Ectodermal cell (in vitro differentiated cells): ENCODE results near the gene STN1.

ENCODE experiments used
- H3K27ac ChIP-seq: 2 replicates; pipeline ENCODE4 v1.7.0; 2013; ENCODE audit warnings: mild to moderate bottlenecking, low read depth, low read length; ENCODE audit not compliant: insufficient read depth, poor library complexity, severe bottlenecking
- H3K27me3 ChIP-seq: 2 replicates; pipeline ENCODE4 v1.7.0; 2013; ENCODE audit warnings: mild to moderate bottlenecking, low read length; ENCODE audit not compliant: insufficient read depth, control insufficient read depth, poor library complexity, severe bottlenecking
- H3K36me3 ChIP-seq: one replicate; pipeline ENCODE4 v1.7.0; 2013; ENCODE audit warnings: low read length; ENCODE audit not compliant: control insufficient read depth, insufficient read depth
- H3K4me1 ChIP-seq: one replicate; pipeline ENCODE4 v1.7.0; 2013; ENCODE audit warnings: low read length; ENCODE audit not compliant: control insufficient read depth, insufficient read depth
- H3K4me3 ChIP-seq: 2 replicates; pipeline ENCODE4 v1.7.0; 2013; ENCODE audit warnings: low read depth, low read length, control low read depth; ENCODE audit not compliant: insufficient read depth
- H3K9me3 ChIP-seq: 2 replicates; pipeline ENCODE4 v1.7.0; 2013; ENCODE audit warnings: mild to moderate bottlenecking, low read length, moderate library complexity; ENCODE audit not compliant: control insufficient read depth
- WGBS, 2 experiments: methylation state at CpG; one replicate each; pipeline ENCODE4 v1.1.7; 2013; ENCODE audit warnings: missing lambda C conversion rate in 2 of 2; 5-methylcytosine and 5-hydroxymethylcytosine counted together

Gene STN1

GRCh38 chr10:103899312-103899711, 18.7 kb downstream of the STN1 start:
- Histone ChIP-seq H3K36me3 (no peaks in the 10 kb centered on the region), H3K4me1 (no peaks in the 10 kb centered on the region), H3K9me3 (no peaks in the 10 kb centered on the region), H3K27me3 (no peaks in the 10 kb centered on the region), H3K27ac (no peak overlapping the region), H3K4me3 (no peak overlapping the region)
- 90 to 91% methylated on average over 5 of the region's 5 CpGs for WGBS, 2 experiments

GRCh38 chr10:103897241-103897774, 20.7 kb downstream of the STN1 start:
- H3K4me1 ChIP-seq: no peaks in the 10 kb centered on the region
- H3K27ac ChIP-seq: no peak overlapping the region
- H3K36me3 ChIP-seq: no peaks in the 10 kb centered on the region
- 88 to 91% methylated on average over 7 of the region's 7 CpGs for WGBS, 2 experiments
- no peaks in the 10 kb centered on the region for H3K9me3 ChIP-seq
- no peaks in the 10 kb centered on the region for H3K27me3 ChIP-seq
- no peak overlapping the region for H3K4me3 ChIP-seq

DNA sequence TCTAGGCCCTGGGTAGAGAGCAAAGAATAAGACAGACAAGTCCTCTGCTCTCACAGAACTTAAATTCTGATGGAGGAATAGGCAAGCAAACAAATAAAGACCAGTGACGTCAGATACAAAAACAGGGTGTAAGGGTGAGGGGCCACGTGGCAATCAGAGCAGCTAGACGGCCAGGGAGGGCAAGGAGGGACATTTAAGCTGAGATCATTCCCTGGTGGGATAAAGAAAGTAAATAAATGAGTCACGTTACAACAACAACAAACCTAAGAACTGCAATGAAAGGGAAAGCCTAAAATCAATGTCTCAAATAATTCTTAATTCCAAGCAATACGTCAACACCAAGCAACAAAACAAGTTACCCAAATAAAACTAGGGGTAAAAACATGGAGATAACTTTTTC, 21.8 kb downstream of the STN1 start:
- WGBS, 2 experiments: 86 to 92% methylated on average over 4 to 5 of the region's 5 CpGs
- Histone ChIP-seq H3K27ac (no peak overlapping the region), H3K4me1 (no peaks in the 10 kb centered on the region), H3K36me3 (no peaks in the 10 kb centered on the region), H3K9me3 (no peaks in the 10 kb centered on the region), H3K27me3 (no peaks in the 10 kb centered on the region), H3K4me3 (no peak overlapping the region)

DNA sequence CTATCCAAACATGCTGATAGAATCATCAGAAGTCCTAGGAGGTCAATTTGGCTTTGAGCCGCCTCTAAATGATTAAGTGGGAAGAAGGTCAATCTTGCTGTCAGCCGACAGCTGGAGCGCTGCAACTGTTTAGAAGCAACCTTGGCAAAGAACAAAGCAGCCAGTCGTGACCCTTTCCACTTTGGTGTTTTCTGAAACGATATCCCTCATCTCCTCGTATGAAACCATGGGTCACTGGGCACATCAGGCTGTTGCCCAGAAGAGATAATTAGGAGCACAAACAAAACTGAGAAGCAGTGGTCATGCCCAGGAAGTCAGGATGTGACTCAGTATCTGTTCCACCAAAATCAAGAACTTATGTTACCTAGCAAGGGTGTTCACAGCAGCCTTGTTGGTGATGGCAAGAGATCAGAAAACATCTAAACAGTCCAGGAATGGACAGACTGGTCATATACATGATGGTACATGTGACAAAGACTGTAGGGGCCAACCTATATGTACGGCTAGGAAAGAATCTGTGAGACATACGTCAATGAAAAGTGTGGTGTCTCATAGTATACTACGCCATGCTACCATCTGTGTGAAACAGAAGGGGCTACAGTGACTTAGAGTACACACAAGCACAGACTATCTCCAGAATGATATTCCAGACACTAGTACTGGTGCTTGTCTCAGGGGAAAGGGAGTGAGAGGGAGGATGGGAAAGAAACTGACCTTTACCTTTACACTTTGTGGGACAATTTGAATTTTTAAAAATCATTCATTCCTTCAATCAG, 22.4 kb downstream of the STN1 start:
- WGBS, 2 experiments: 87 to 90% methylated on average over 9 of the region's 9 CpGs
- H3K4me3 ChIP-seq: no peak overlapping the region
- H3K27ac ChIP-seq: no peak overlapping the region
- no peaks in the 10 kb centered on the region for H3K4me1 ChIP-seq
- H3K9me3 ChIP-seq: no peaks in the 10 kb centered on the region
- no peaks in the 10 kb centered on the region for H3K27me3 ChIP-seq
- H3K36me3 ChIP-seq: no peaks in the 10 kb centered on the region

GRCh38 chr10:103894441-103894864, 23.5 kb downstream of the STN1 start:
- no peak overlapping the region for H3K27ac ChIP-seq
- H3K36me3 ChIP-seq: no peaks in the 10 kb centered on the region
- H3K27me3 ChIP-seq: no peaks in the 10 kb centered on the region
- H3K9me3 ChIP-seq: no peaks in the 10 kb centered on the region
- 81% methylated on average over 4 of the region's 4 CpGs for WGBS, 2 experiments
- H3K4me1 ChIP-seq: no peaks in the 10 kb centered on the region
- H3K4me3 ChIP-seq: no peak overlapping the region

DNA sequence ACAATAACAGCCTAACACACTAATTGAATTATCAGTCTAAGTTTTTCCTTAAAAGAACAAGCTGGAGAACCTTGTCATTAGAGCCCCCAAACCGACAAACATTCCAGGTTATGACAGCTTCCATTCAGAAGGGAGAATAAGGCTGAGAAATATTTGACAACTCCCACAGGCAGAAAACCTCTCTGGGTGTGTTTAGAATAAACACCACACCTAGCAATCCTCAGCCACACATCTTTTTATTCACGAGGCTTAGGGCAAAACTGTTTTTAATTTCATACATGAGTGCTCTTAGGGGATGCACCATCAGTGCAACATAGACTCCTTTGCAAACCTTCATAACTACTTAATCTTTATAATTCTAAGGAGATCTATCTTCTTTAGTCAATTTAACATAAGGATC, 24.2 kb downstream of the STN1 start:
- Histone ChIP-seq H3K4me3 (no peak overlapping the region), H3K27ac (no peak overlapping the region), H3K4me1 (no peaks in the 10 kb centered on the region), H3K36me3 (no peaks in the 10 kb centered on the region), H3K9me3 (no peaks in the 10 kb centered on the region), H3K27me3 (no peaks in the 10 kb centered on the region)
- 83 to 87% methylated on average over 2 of the region's 2 CpGs for WGBS, 2 experiments

GRCh38 chr10:103892181-103892580, 25.8 kb downstream of the STN1 start:
- H3K4me3 ChIP-seq: no peak overlapping the region
- 96 to 100% methylated on average over 3 of the region's 3 CpGs for WGBS, 2 experiments
- no peaks in the 10 kb centered on the region for H3K9me3 ChIP-seq
- no peaks in the 10 kb centered on the region for H3K36me3 ChIP-seq
- no peaks in the 10 kb centered on the region for H3K4me1 ChIP-seq
- no peak overlapping the region for H3K27ac ChIP-seq
- no peaks in the 10 kb centered on the region for H3K27me3 ChIP-seq

DNA sequence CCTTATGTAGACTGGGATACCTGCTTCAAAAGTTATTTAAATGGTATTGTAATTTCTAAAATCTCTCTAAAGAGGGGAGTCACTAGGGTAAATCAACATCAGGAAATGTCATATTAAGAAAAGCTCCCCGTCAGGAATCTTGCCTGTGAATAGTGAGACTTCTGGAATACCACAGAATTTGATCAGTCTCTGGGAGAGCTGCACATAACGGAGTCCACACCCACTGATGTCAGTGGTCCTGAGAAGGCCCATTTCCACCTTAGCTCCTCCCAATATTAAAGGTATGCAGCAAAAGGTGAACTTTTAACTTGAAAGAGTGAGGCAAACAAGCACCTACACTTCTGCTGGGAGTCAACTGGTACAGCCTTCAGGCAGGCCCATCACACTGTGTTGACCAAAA, 27.3 kb downstream of the STN1 start:
- Histone ChIP-seq H3K27ac (no peak overlapping the region), H3K27me3 (no peaks in the 10 kb centered on the region), H3K9me3 (no peaks in the 10 kb centered on the region), H3K4me3 (no peak overlapping the region), H3K4me1 (no peaks in the 10 kb centered on the region), H3K36me3 (no peaks in the 10 kb centered on the region)
- WGBS, 2 experiments: 91 to 97% methylated on average over 2 of the region's 2 CpGs

- Histone ChIP-seq H3K27me3 (no peaks in the 10 kb centered on the region), H3K4me1 (no peaks in the 10 kb centered on the region), H3K27ac (no peak overlapping the region), H3K36me3 (no peaks in the 10 kb centered on the region), H3K4me3 (no peak overlapping the region), H3K9me3 (no peaks in the 10 kb centered on the region)
- 95% methylated on average over 4 of the region's 4 CpGs for WGBS, 2 experiments
Observed at GRCh38 chr10:103890194-103890658, 27.8 kb downstream of the STN1 start.

- H3K27ac ChIP-seq: no peak overlapping the region
Observed at GRCh38 chr10:103889121-103889720, 28.8 kb downstream of the STN1 start.

More at GRCh38 chr10:103889121-103889720, 28.8 kb downstream of the STN1 start:
- H3K27me3 ChIP-seq: no peaks in the 10 kb centered on the region
- H3K36me3 ChIP-seq: no peaks in the 10 kb centered on the region
- no peaks in the 10 kb centered on the region for H3K4me1 ChIP-seq
- no peaks in the 10 kb centered on the region for H3K9me3 ChIP-seq
- WGBS, 2 experiments: 95 to 100% methylated on average over 1 to 2 of the region's 2 CpGs
- no peak overlapping the region for H3K4me3 ChIP-seq
